ENCODE measurements around the gene OR8H1. TPM values are rescaled to one million over a fixed set of nuclear protein-coding genes. Genes with fewer than 3 reads are reported as not detected.

Gene OR8H1
- total RNA-seq, 1 experiment from 2014 or later: not detected

- CTCF ChIA-PET: no interaction called here
- ATAC-seq: no peak
- no TSS peak for BruUV-seq (replicated peaks)
- no peak for DNase-seq (ENCODE audit: low read depth, low spot score)
- Histone ChIP-seq H3K4me3 (ENCODE audit: low read depth in 2 of 2, low read length in 2 of 2) (no peak within 1 kb of the TSS), H3K9me3 (ENCODE audit: control insufficient read depth, insufficient read depth, low read depth, low read length) (no peaks in the 10 kb centered on the region), H3K4me1 (ENCODE audit: control insufficient read depth, insufficient read depth, low read length) (no peaks in the 10 kb centered on the region), H3K27ac (ENCODE audit: low read length) (no peak within 1 kb of the TSS), H3K27me3 (ENCODE audit: control insufficient read depth, insufficient read depth, low read length) (no peaks in the 10 kb centered on the region), H3K36me3 (ENCODE audit: control insufficient read depth, insufficient read depth, low read length) (no peaks in the 10 kb centered on the region)
- intact Hi-C loops (cut with micrococcal nuclease; ENCODE audit: unreplicated experiment): no loop called here
- TF ChIP-seq POLR2AphosphoS5 (IDR thresholded peaks at IDR 0.05; ENCODE audit: low read depth, low read length) (no peak), SIN3A (IDR thresholded peaks at IDR 0.05; ENCODE audit: borderline replicate concordance, insufficient read depth, low read depth, low read length) (no peak), TCF7L2 (IDR thresholded peaks at IDR 0.05; ENCODE audit: low read depth, low read length) (no peak), CTCF (IDR thresholded peaks at IDR 0.05) (no peak)
- in situ Hi-C loops (cut with HindIII; ENCODE audit: low pct_unique_long_range_greater_than_20kb, low sequenced_read_pairs): no loop called here
- POLR2A ChIA-PET: no interaction called here
Measured at GRCh38 chr11:56314844-56315243, 22.8 kb upstream of the OR8H1 start, which contains the start of gene OR8K3. TSS of gene OR8K3 (plus strand) at chr11:56315144. CDS start at chr11:56318307, 3,163 bp downstream.

- no peak for ATAC-seq
- in situ Hi-C loops (cut with HindIII; ENCODE audit: low pct_unique_long_range_greater_than_20kb, low sequenced_read_pairs): no loop called here
- Histone ChIP-seq H3K36me3 (ENCODE audit: control insufficient read depth, insufficient read depth, low read length) (no peaks in the 10 kb centered on the region), H3K27me3 (ENCODE audit: control insufficient read depth, insufficient read depth, low read length) (no peaks in the 10 kb centered on the region), H3K4me3 (ENCODE audit: low read depth in 2 of 2, low read length in 2 of 2) (no peak overlapping the region), H3K27ac (ENCODE audit: low read length) (no peak overlapping the region), H3K9me3 (ENCODE audit: control insufficient read depth, insufficient read depth, low read depth, low read length) (no peaks in the 10 kb centered on the region), H3K4me1 (ENCODE audit: control insufficient read depth, insufficient read depth, low read length) (no peaks in the 10 kb centered on the region)
- DNase-seq (ENCODE audit: low read depth, low spot score): no peak
- TF ChIP-seq TCF7L2 (IDR thresholded peaks at IDR 0.05; ENCODE audit: low read depth, low read length) (no peak), POLR2AphosphoS5 (IDR thresholded peaks at IDR 0.05; ENCODE audit: low read depth, low read length) (no peak), CTCF (IDR thresholded peaks at IDR 0.05) (no peak), REST (IDR thresholded peaks at IDR 0.05; ENCODE audit: insufficient read depth in 1 of 2, low read depth in 2 of 2, low read length in 1 of 2) (no peak), SIN3A (IDR thresholded peaks at IDR 0.05; ENCODE audit: borderline replicate concordance, insufficient read depth, low read depth, low read length) (no peak)
- no TSS peak for BruUV-seq (replicated peaks)
- intact Hi-C loops (cut with micrococcal nuclease; ENCODE audit: unreplicated experiment): no loop called here
- ChIA-PET POLR2A (no interaction called here), CTCF (no interaction called here)
Measured at GRCh38 chr11:56307836-56308235, 15.8 kb upstream of the OR8H1 start.
